IMR-90 (cell line): Measurements from ENCODE around the gene GRPEL2. TPM values are rescaled to one million over a fixed set of nuclear protein-coding genes. Genes with fewer than 3 reads are reported as not detected.

ENCODE experiments used
- ATAC-seq: fragments of 200-7000 bp; cut with Tn5 transposase; 2 replicates; pipeline ENCODE4 v1.9.1; 2020; ENCODE audit warnings: low read depth, mild to moderate bottlenecking, moderate library complexity
- BruUV-seq: library from RNA; stranded (reverse); fragments of 400-500 nt; replicated peaks from 2 replicates; lab custom pipeline; 2021; lab: Mats Ljungman, UMichigan
- CTCF ChIA-PET: fragments of 300-600 bp; formaldehyde crosslinking; extraction: SDS; loops from one replicate; lab custom pipeline; 2021; ENCODE audit warnings: antibody characterized with exemption; lab: Yijun Ruan, JAX
- POLR2A ChIA-PET: fragments of 300-600 bp; sonication (Branson Sonifier 250); formaldehyde crosslinking; loops from one replicate; lab custom pipeline; 2022; ENCODE audit warnings: antibody characterized with exemption; ENCODE audit not compliant: unreplicated experiment; lab: Charles Lee
- DNase-seq: peaks from one replicate; pipeline ENCODE4 v3.0.0; 2013
- H2AFZ ChIP-seq: replicated peaks from 2 replicates; pipeline ENCODE3; 2013; ENCODE audit warnings: low read length, mild to moderate bottlenecking; ENCODE audit not compliant: poor library complexity
- H2AK5ac ChIP-seq: 2 replicates; pipeline ENCODE4 v1.6.1; 2013; ENCODE audit warnings: low read depth, low read length, inconsistent platforms
- H2AK9ac ChIP-seq: replicated peaks from 2 replicates; pipeline ENCODE3; 2013; ENCODE audit warnings: mild to moderate bottlenecking, low read depth, low read length, moderate library complexity; ENCODE audit not compliant: poor library complexity
- H2BK120ac ChIP-seq: 2 replicates; pipeline ENCODE4 v1.6.1; 2013; ENCODE audit warnings: low read depth, low read length, inconsistent platforms
- H2BK15ac ChIP-seq: 3 replicates; pipeline ENCODE4 v1.6.1; 2013; ENCODE audit warnings: low read depth, low read length, inconsistent platforms
- H2BK20ac ChIP-seq: 2 replicates; pipeline ENCODE4 v1.6.1; 2013; ENCODE audit warnings: low read depth, mild to moderate bottlenecking, inconsistent platforms, low read length, moderate library complexity
- H2BK5ac ChIP-seq: 2 replicates; pipeline ENCODE4 v1.6.1; 2013; ENCODE audit warnings: mild to moderate bottlenecking, low read depth, low read length, inconsistent platforms; ENCODE audit not compliant: poor library complexity, severe bottlenecking
- H3K14ac ChIP-seq: replicated peaks from 2 replicates; pipeline ENCODE4 v1.6.1; 2013; ENCODE audit warnings: low read depth, low read length, inconsistent platforms
- H3K18ac ChIP-seq: 2 replicates; pipeline ENCODE4 v1.6.1; 2013; ENCODE audit warnings: low read depth, low read length, control low read depth
- H3K23ac ChIP-seq: 2 replicates; pipeline ENCODE4 v1.6.1; 2013; ENCODE audit warnings: low read depth, low read length, inconsistent platforms
- H3K27ac ChIP-seq: 2 replicates; pipeline ENCODE4 v1.5.1; 2013; ENCODE audit warnings: mild to moderate bottlenecking, control low read depth, low read length; ENCODE audit not compliant: insufficient read depth
- H3K27me3 ChIP-seq: 2 replicates; pipeline ENCODE4 v1.6.1; 2013; ENCODE audit warnings: low read length; ENCODE audit not compliant: control insufficient read depth, insufficient read depth
- H3K36me3 ChIP-seq: 2 replicates; pipeline ENCODE4 v1.6.1; 2013; ENCODE audit warnings: low read length, mixed read lengths; ENCODE audit not compliant: control insufficient read depth, insufficient read depth
- H3K4ac ChIP-seq: 2 replicates; pipeline ENCODE4 v1.6.1; 2013; ENCODE audit warnings: low read depth, low read length, inconsistent platforms
- H3K4me1 ChIP-seq: 2 replicates; pipeline ENCODE4 v1.6.1; 2013; ENCODE audit warnings: low read length, mixed read lengths; ENCODE audit not compliant: control insufficient read depth, insufficient read depth
- H3K4me2 ChIP-seq: 2 replicates; pipeline ENCODE4 v1.6.1; 2013; ENCODE audit warnings: low read depth, mild to moderate bottlenecking, control low read depth, low read length, moderate library complexity
- H3K4me3 ChIP-seq: 2 replicates; pipeline ENCODE4 v1.5.1; 2013; ENCODE audit warnings: low read depth, mild to moderate bottlenecking, control low read depth, low read length, moderate library complexity; ENCODE audit not compliant: insufficient read depth
- H3K56ac ChIP-seq: 2 replicates; pipeline ENCODE4 v1.6.1; 2013; ENCODE audit warnings: low read length, inconsistent platforms; ENCODE audit not compliant: insufficient read depth; ENCODE audit errors: extremely low read depth
- H3K79me1 ChIP-seq, 2 experiments: 2 replicates each; pipeline ENCODE4 v1.6.1; 2013; ENCODE audit warnings: low read length in 2 of 2, inconsistent platforms in 1 of 2, low read depth in 1 of 2
- H3K9ac ChIP-seq: 2 replicates; pipeline ENCODE4 v1.6.1; 2013; ENCODE audit warnings: low read depth, low read length, control low read depth
- H3K9me1 ChIP-seq: 2 replicates; pipeline ENCODE4 v1.6.1; 2013; ENCODE audit warnings: low read length, inconsistent platforms; ENCODE audit not compliant: insufficient read depth
- H3K9me3 ChIP-seq: 2 replicates; pipeline ENCODE4 v1.6.1; 2013; ENCODE audit warnings: low read length; ENCODE audit not compliant: control insufficient read depth, insufficient read depth
- H4K20me1 ChIP-seq: 2 replicates; pipeline ENCODE4 v1.6.1; 2013; ENCODE audit warnings: low read length, inconsistent platforms; ENCODE audit not compliant: insufficient read depth
- H4K5ac ChIP-seq: 2 replicates; pipeline ENCODE4 v1.6.1; 2013; ENCODE audit warnings: mild to moderate bottlenecking, low read depth, low read length, control low read depth
- H4K8ac ChIP-seq, 2 experiments: 2 replicates each; pipeline ENCODE4 v1.6.1; 2013; ENCODE audit warnings: low read depth in 2 of 2, low read length in 2 of 2, control low read depth in 1 of 2, inconsistent platforms in 1 of 2
- H4K91ac ChIP-seq: 2 replicates; pipeline ENCODE4 v1.6.1; 2013; ENCODE audit warnings: low read depth, low read length, inconsistent platforms; ENCODE audit not compliant: insufficient read depth
- BHLHE40 ChIP-seq: fragments of 150-350 bp; IDR thresholded peaks from 2 replicates; pipeline ENCODE4 v1.6.1; 2016; ENCODE audit warnings: mild to moderate bottlenecking, low read depth, low read length
- CEBPB ChIP-seq: IDR thresholded peaks from 2 replicates; pipeline ENCODE4 v1.6.1; 2012; ENCODE audit warnings: low read depth, low read length, improper control_type of control experiment
- CHD1 ChIP-seq: IDR thresholded peaks from 2 replicates; pipeline ENCODE4 v1.6.1; 2012; ENCODE audit warnings: low read depth, low read length, improper control_type of control experiment
- CTCF ChIP-seq: conservative IDR thresholded peaks from 2 replicates; pipeline ENCODE4 v1.5.1; 2012; ENCODE audit warnings: mild to moderate bottlenecking, low read depth, low read length, improper control_type of control experiment
- ELK1 ChIP-seq: fragments of 150-350 bp; IDR thresholded peaks from 2 replicates; pipeline ENCODE4 v1.6.1; 2016; ENCODE audit warnings: low read depth, mild to moderate bottlenecking, low read length, moderate library complexity, borderline replicate concordance
- FOS ChIP-seq: fragments of 150-350 bp; IDR thresholded peaks from 2 replicates; pipeline ENCODE4 v1.6.1; 2016; ENCODE audit warnings: low read depth, low read length
- MAFK ChIP-seq: IDR thresholded peaks from 2 replicates; pipeline ENCODE4 v1.6.1; 2012; ENCODE audit warnings: low read depth, low read length, improper control_type of control experiment
- MAZ ChIP-seq: IDR thresholded peaks from 2 replicates; pipeline ENCODE4 v1.6.1; 2012; ENCODE audit warnings: low read depth, mild to moderate bottlenecking, low read length, improper control_type of control experiment, moderate library complexity, borderline replicate concordance
- MXI1 ChIP-seq: IDR thresholded peaks from 2 replicates; pipeline ENCODE4 v1.6.1; 2012; ENCODE audit warnings: low read depth, mild to moderate bottlenecking, low read length, moderate library complexity, borderline replicate concordance
- NFE2L2 ChIP-seq: fragments of 150-350 bp; IDR thresholded peaks from 2 replicates; pipeline ENCODE4 v1.6.1; 2016; ENCODE audit warnings: low read depth, mild to moderate bottlenecking, low read length
- POLR2A ChIP-seq: IDR thresholded peaks from 2 replicates; pipeline ENCODE4 v1.6.1; 2012; ENCODE audit warnings: mild to moderate bottlenecking, low read depth, low read length
- RAD21 ChIP-seq: IDR thresholded peaks from 2 replicates; pipeline ENCODE4 v1.6.1; 2012; ENCODE audit warnings: low read length, improper control_type of control experiment
- RCOR1 ChIP-seq: IDR thresholded peaks from 2 replicates; pipeline ENCODE4 v1.6.1; 2012; ENCODE audit warnings: mild to moderate bottlenecking, low read length, improper control_type of control experiment; ENCODE audit not compliant: insufficient replicate concordance
- SMC3 ChIP-seq: fragments of 150-350 bp; IDR thresholded peaks from 2 replicates; pipeline ENCODE4 v1.6.1; 2016; ENCODE audit warnings: low read depth, mild to moderate bottlenecking, antibody characterized with exemption, low read length, moderate library complexity
- USF2 ChIP-seq: fragments of 150-350 bp; IDR thresholded peaks from 2 replicates; pipeline ENCODE4 v1.6.1; 2017; ENCODE audit warnings: mild to moderate bottlenecking, antibody characterized with exemption, low read length, low read depth
- WGBS, 2 experiments: methylation state at CpG; one replicate each; pipeline versions ENCODE4 v1.1.5 to v1.1.7; 2013; ENCODE audit warnings: missing lambda C conversion rate in 2 of 2; ENCODE audit not compliant: insufficient read length in 1 of 2; ENCODE audit errors: extremely low coverage in 2 of 2; 5-methylcytosine and 5-hydroxymethylcytosine counted together
- dilution Hi-C: fragments of 300-500 bp; cut with HindIII; formaldehyde crosslinking; loops from one replicate; pipeline ENCODE4 v1.14.3; 2018; ENCODE audit warnings: low sequenced_read_pairs; ENCODE audit not compliant: unreplicated experiment
- in situ Hi-C: fragments of 300-500 bp; cut with MboI; formaldehyde crosslinking; loops from 3 replicates; pipeline ENCODE4 v1.14.3; 2019; ENCODE audit warnings: low sequenced_read_pairs, inconsistent platforms, mixed read lengths
- intact Hi-C: fragments of 100-400 bp; cut with micrococcal nuclease; formaldehyde crosslinking; loops from 2 replicates; pipeline ENCODE4 v1.10.0; 2022
- polyA plus RNA-seq, 3 experiments: library from polyadenylated mRNA; depleted of rRNA; stranded (reverse); fragments of >200 nt; gene quantifications; 2 replicates each; pipeline ENCODE4 v1.2.3, GENCODE V29; 2012; ENCODE audit warnings: low replicate concordance in 1 of 3
- total RNA-seq: library from RNA; depleted of rRNA; stranded (reverse); fragments of >200 nt; gene quantifications from 2 replicates; pipeline ENCODE4 v1.2.3, GENCODE V29; 2012

GRPEL2 gene
- total and polyA plus RNA-seq, 2 of the 4 experiments (the other 2 are of a cell fraction), result 6.2 to 18.1 TPM

GRCh38 chr5:149358868-149359495 lies 13.7 kb downstream of the GRPEL2 start:
- peaks cover 3% of the 10 kb centered on the region for H3K9me1 ChIP-seq
- CTCF ChIA-PET, result interaction anchor here (1.9 kb wide), 1 partner anchor 8 kb away, joined by 14 read pairs; no protein-coding TSS in a partner anchor
- no peaks in the 10 kb centered on the region for H4K20me1 ChIP-seq
- intact Hi-C loops (no loop called here), dilution Hi-C loops (no loop called here), in situ Hi-C loops (no loop called here)
- H3K27ac ChIP-seq, result no peak overlapping the region
- no TSS peak for BruUV-seq
- POLR2A ChIA-PET, result no interaction called here
- 0 out of 4 replicates have a peak overlapping the region, but pooled peaks of 1 of the 2 experiments have one; percentile 88 for H4K8ac ChIP-seq
- H3K9ac ChIP-seq, result no peak overlapping the region
- no peak overlapping the region for H2BK15ac ChIP-seq
- no peak overlapping the region; the same call in 1 of the 2 replicates for H4K91ac ChIP-seq
- no peak overlapping the region for H3K18ac ChIP-seq
- H3K27me3 ChIP-seq, result no peaks in the 10 kb centered on the region
- DNase-seq (peak; percentile 58), ATAC-seq (no peak)
- 0 out of 2 replicates have a peak overlapping the region, but pooled peaks have one; percentile 27 for H2AK5ac ChIP-seq
- no peak overlapping the region for H2BK5ac ChIP-seq
- H3K23ac ChIP-seq, result 0 out of 2 replicates have a peak overlapping the region, but pooled peaks have one; percentile 90
- no peak overlapping the region; the same call in 1 of the 2 replicates for H3K4me2 ChIP-seq
- no peaks in the 10 kb centered on the region for H3K9me3 ChIP-seq
- no peak overlapping the region for H4K5ac ChIP-seq
- H3K14ac ChIP-seq, result no peak overlapping the region
- H3K4me1 ChIP-seq, result no peaks in the 10 kb centered on the region
- H3K36me3 ChIP-seq, result peaks cover 5% of the 10 kb centered on the region
- H2BK20ac ChIP-seq, result no peak overlapping the region
- peak overlapping the region; percentile 24 for H2AFZ ChIP-seq
- no peak overlapping the region for H2BK120ac ChIP-seq
- H2AK9ac ChIP-seq, result no peak overlapping the region
- 0 out of 2 replicates have a peak overlapping the region, but pooled peaks have one; percentile 38 for H3K4ac ChIP-seq
- no peak overlapping the region for H3K56ac ChIP-seq
- H3K4me3 ChIP-seq, result no peak overlapping the region
- peaks cover 0 to 14% of the 10 kb centered on the region in 2 experiments; a peak in 1 of 4 replicates for H3K79me1 ChIP-seq
- WGBS, 2 experiments, result no CpG with 5 or more reads among the region's 8 CpGs
- no peak for TF ChIP-seq NFE2L2
- no peak for TF ChIP-seq RAD21
- TF ChIP-seq CEBPB, result no peak
- TF ChIP-seq MAZ, result no peak
- TF ChIP-seq RCOR1, result no peak
- TF ChIP-seq MAFK, result no peak
- TF ChIP-seq BHLHE40, result no peak
- no peak for TF ChIP-seq ELK1
- no peak for TF ChIP-seq SMC3
- TF ChIP-seq FOS, result no peak
- no peak; the same call in 1 of the 2 replicates for TF ChIP-seq USF2
- no peak for TF ChIP-seq POLR2A
- TF ChIP-seq CTCF, result no peak
- TF ChIP-seq MXI1, result no peak
- no peak for TF ChIP-seq CHD1
